Measurements from ENCODE around the gene WWOX.

GRCh38 chr16:78663690-78664089 is 564.2 kb downstream of the WWOX start:
- TF ChIP-seq CTCF (IDR thresholded peaks at IDR 0.05; ENCODE audit: poor library complexity, severe bottlenecking) (no peak), EP300 (conservative IDR thresholded peaks at IDR 0.05; ENCODE audit: poor library complexity, severe bottlenecking) (no peak), EZH2 (IDR thresholded peaks at IDR 0.05; ENCODE audit: borderline replicate concordance, insufficient read depth, low read length, poor library complexity, severe bottlenecking) (no peak)

Data from neural cell (in vitro differentiated cells).